OCI-LY7 (cell line): ENCODE data around the gene CXCR5. TPM values are rescaled to one million over a fixed set of nuclear protein-coding genes. Genes with fewer than 3 reads are reported as not detected.
A peak's percentile ranks its signal among the peaks of the same experiment; 100 is the strongest.

Experiments used
- BruUV-seq: library from RNA; stranded (reverse); fragments of 400-500 nt; replicated peaks from 2 replicates; lab custom pipeline; 2021; lab: Mats Ljungman, UMichigan
- CTCF ChIA-PET: fragments of 300-600 bp; sonication (Branson Sonifier 250); formaldehyde crosslinking; loops from one replicate; lab custom pipeline; 2022; ENCODE audit warnings: antibody characterized with exemption; ENCODE audit not compliant: unreplicated experiment; lab: Charles Lee
- POLR2A ChIA-PET: fragments of 300-600 bp; sonication (Branson Sonifier 250); formaldehyde crosslinking; loops from one replicate; lab custom pipeline; 2022; ENCODE audit warnings: antibody characterized with exemption; lab: Charles Lee
- DNase-seq: peaks from one replicate; pipeline ENCODE4 v3.0.0-alpha.2; 2015; ENCODE audit warnings: low spot score
- H2AFZ ChIP-seq: fragments of 200-600 bp; sonication (generic), shearing (Covaris generic); 2 replicates; pipeline ENCODE4 v1.6.1; 2014; ENCODE audit warnings: mild to moderate bottlenecking, antibody characterized with exemption, low read length, moderate library complexity
- H3K27ac ChIP-seq: fragments of 200-600 bp; sonication (generic); 2 replicates; pipeline ENCODE4 v1.5.1; 2014; ENCODE audit warnings: mixed run types, low read depth, mild to moderate bottlenecking, moderate library complexity, low read length, inconsistent platforms; ENCODE audit not compliant: poor library complexity, severe bottlenecking
- H3K36me3 ChIP-seq: fragments of 200-600 bp; sonication (generic); 2 replicates; pipeline ENCODE4 v1.6.1; 2014; ENCODE audit warnings: mild to moderate bottlenecking, antibody characterized with exemption, low read length, moderate library complexity, mixed read lengths; ENCODE audit not compliant: insufficient read depth
- H3K4me1 ChIP-seq: fragments of 200-600 bp; sonication (generic); 2 replicates; pipeline ENCODE4 v1.5.1; 2014; ENCODE audit warnings: mild to moderate bottlenecking, low read length; ENCODE audit not compliant: insufficient read depth, poor library complexity, severe bottlenecking
- H3K4me2 ChIP-seq: fragments of 200-600 bp; sonication (generic); 2 replicates; pipeline ENCODE4 v1.6.1; 2014; ENCODE audit warnings: mild to moderate bottlenecking, low read length
- H3K4me3 ChIP-seq: fragments of 200-600 bp; sonication (generic); 2 replicates; pipeline ENCODE4 v1.5.1; 2014; ENCODE audit warnings: mild to moderate bottlenecking, low read depth, low read length; ENCODE audit not compliant: poor library complexity, severe bottlenecking
- H3K79me2 ChIP-seq: fragments of 200-600 bp; sonication (generic); 2 replicates; pipeline ENCODE4 v1.6.1; 2016; ENCODE audit warnings: low read depth, mild to moderate bottlenecking, low read length, moderate library complexity, mixed read lengths; ENCODE audit not compliant: insufficient read depth
- H3K9me2 ChIP-seq: fragments of 200-600 bp; sonication (generic); 2 replicates; pipeline ENCODE4 v1.6.1; 2016; ENCODE audit warnings: mild to moderate bottlenecking, low read length, mixed read lengths; ENCODE audit not compliant: insufficient read depth
- H3K9me3 ChIP-seq: fragments of 200-600 bp; sonication (generic); 2 replicates; pipeline ENCODE4 v1.6.1; 2014; ENCODE audit warnings: mild to moderate bottlenecking, mixed run types, low read length, mixed read lengths
- H4K20me1 ChIP-seq: fragments of 200-600 bp; sonication (generic); 2 replicates; pipeline ENCODE4 v1.6.1; 2014; ENCODE audit warnings: mild to moderate bottlenecking, antibody characterized with exemption, low read length, moderate library complexity, mixed read lengths; ENCODE audit not compliant: insufficient read depth
- CTCF ChIP-seq: fragments of 200-600 bp; sonication (generic); conservative IDR thresholded peaks from 2 replicates; pipeline ENCODE4 v1.5.1; 2014; ENCODE audit warnings: mild to moderate bottlenecking, antibody characterized with exemption, low read length, moderate library complexity, mixed read lengths
- EZH2phosphoT487 ChIP-seq: fragments of 200-600 bp; sonication (generic); IDR thresholded peaks from 2 replicates; pipeline ENCODE4 v1.6.1; 2018; ENCODE audit warnings: low read depth, borderline replicate concordance, mild to moderate bottlenecking, mixed run types, antibody characterized with exemption, low read length, moderate library complexity, mixed read lengths
- intact Hi-C: fragments of 100-400 bp; cut with micrococcal nuclease; formaldehyde crosslinking; loops from one replicate; pipeline ENCODE4 v1.10.0; 2022; ENCODE audit not compliant: unreplicated experiment
- total RNA-seq, 2 experiments: library from RNA; depleted of rRNA in 1 of 2; stranded (reverse); fragments of >200 nt in 1 of 2; shearing (Covaris generic) in 1 of 2; gene quantifications; 2 replicates each; pipeline ENCODE4 v1.2.3, GENCODE V29; 2014 to 2022

The CXCR5 gene
- total RNA-seq, 2 experiments from 2014 or later, result 3.3 to 7.3 TPM

- no peaks in the 10 kb centered on the region for H3K9me2 ChIP-seq
- no peak for DNase-seq
- no peaks in the 10 kb centered on the region for H4K20me1 ChIP-seq
- ChIA-PET POLR2A (interaction anchor here (0.6 to 3.7 kb wide), 3 partner anchors 10 to 44 kb away, joined by 3 to 25 read pairs (median 3); no protein-coding TSS in a partner anchor), CTCF (no interaction called here)
- peaks cover 75% of the 10 kb centered on the region for H3K4me1 ChIP-seq
- BruUV-seq, result no TSS peak
- peak overlapping the region; percentile 87; the same call in 1 of the 2 replicates for H3K4me2 ChIP-seq
- TF ChIP-seq CTCF, result no peak
- intact Hi-C loops, result no loop called here
- H2AFZ ChIP-seq, result no peak overlapping the region
- H3K27ac ChIP-seq, result no peak overlapping the region
- peaks cover 22% of the 10 kb centered on the region; the same call in 1 of the 2 replicates for H3K79me2 ChIP-seq
- H3K36me3 ChIP-seq, result no peaks in the 10 kb centered on the region
- no peak overlapping the region for H3K4me3 ChIP-seq
- H3K9me3 ChIP-seq, result no peaks in the 10 kb centered on the region
Measured at GRCh38 chr11:118921929-118922744, 38.4 kb downstream of the CXCR5 start.

DNA sequence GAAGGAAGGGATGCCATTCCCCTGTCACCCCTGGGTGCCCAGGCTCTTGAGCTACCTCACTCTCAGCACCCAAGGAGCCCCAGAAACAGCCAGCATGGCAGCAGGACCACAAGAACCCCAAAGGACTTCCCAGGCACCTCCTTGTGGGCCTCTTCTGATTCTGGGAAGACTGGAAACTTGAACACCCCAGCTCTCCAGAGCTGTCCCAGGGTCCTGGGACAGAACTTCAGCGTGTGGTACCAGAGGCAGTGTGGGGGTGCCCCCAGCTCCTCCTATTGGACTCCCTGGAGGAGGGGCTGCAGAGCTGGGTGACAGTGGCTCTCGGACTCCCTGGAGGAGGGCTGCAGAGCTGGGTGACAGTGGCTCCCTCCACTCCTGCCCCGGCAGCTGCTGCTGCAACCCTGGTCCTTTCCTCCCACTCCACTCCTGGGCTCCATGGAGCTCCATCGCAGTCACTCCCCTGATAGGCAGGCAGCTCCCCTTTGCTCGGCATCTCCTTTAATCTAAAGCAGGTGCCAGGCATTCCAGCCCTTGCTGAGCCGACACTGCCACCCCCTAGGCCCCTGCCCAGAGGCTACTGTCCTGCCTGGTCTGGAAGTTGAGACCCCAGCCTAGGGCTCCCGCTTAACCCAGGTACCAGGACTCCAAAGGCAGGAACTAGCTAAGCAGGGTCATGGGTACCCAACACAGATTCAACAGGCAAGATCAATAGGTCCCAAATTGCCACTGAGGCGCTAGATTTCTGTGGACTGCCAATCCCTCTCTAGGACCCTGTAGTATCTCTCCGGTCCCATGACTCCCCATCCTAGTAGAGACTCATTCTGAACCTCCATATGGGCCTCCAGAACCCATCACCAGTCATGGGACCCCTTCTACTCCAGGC is 39.3 kb downstream of the CXCR5 start:
- ChIA-PET POLR2A (interaction anchor here (0.6 to 3.7 kb wide), 2 partner anchors 10 to 45 kb away, joined by 3 to 25 read pairs; no protein-coding TSS in a partner anchor), CTCF (no interaction called here)
- BruUV-seq, result no TSS peak
- Histone ChIP-seq H4K20me1 (no peaks in the 10 kb centered on the region), H3K9me3 (no peaks in the 10 kb centered on the region), H3K4me3 (peak overlapping the region; percentile 90), H2AFZ (no peak overlapping the region), H3K79me2 (peaks cover 22% of the 10 kb centered on the region; the same call in 1 of the 2 replicates), H3K27ac (no peak overlapping the region), H3K4me1 (peaks cover 75% of the 10 kb centered on the region), H3K4me2 (peak overlapping the region; percentile 87), H3K9me2 (no peaks in the 10 kb centered on the region), H3K36me3 (no peaks in the 10 kb centered on the region)
- DNase-seq, result no peak
- intact Hi-C loops, result no loop called here
- TF ChIP-seq CTCF (no peak), EZH2phosphoT487 (no peak)
